Measurements from ENCODE around the gene PRR36. TPM values are rescaled to one million over a fixed set of nuclear protein-coding genes. Genes with fewer than 3 reads are reported as not detected.

The PRR36 gene
- total and polyA plus RNA-seq, 10 donors: 0.02 to 0.43 (median 0.09) TPM; not detected in 3

GRCh38 chr19:7865262-7865911 is 8.8 kb downstream of the PRR36 start:
- Histone ChIP-seq H3K4me3 (no peak overlapping the region), H3K4me1 (peaks cover 16 to 66% (median 42%) of the 10 kb centered on the region in 6 donors), H3K36me3 (peaks cover 0 to 22% (median 0%) of the 10 kb centered on the region in 6 donors), H3K27ac (no peak overlapping the region), H3K9me3 (no peaks in the 10 kb centered on the region), H3K27me3 (replicated peaks in 1 of 7) (peaks cover 2 to 96% (median 49%) of the 10 kb centered on the region in 7 donors)
- WGBS, 5 donors: 36 to 40% (median 39%) methylated on average over 10 of the region's 10 CpGs
- intact Hi-C loops (cut with DNase I; ENCODE audit: low total_unique reads): no loop called here
- TF ChIP-seq, protein P1, sequence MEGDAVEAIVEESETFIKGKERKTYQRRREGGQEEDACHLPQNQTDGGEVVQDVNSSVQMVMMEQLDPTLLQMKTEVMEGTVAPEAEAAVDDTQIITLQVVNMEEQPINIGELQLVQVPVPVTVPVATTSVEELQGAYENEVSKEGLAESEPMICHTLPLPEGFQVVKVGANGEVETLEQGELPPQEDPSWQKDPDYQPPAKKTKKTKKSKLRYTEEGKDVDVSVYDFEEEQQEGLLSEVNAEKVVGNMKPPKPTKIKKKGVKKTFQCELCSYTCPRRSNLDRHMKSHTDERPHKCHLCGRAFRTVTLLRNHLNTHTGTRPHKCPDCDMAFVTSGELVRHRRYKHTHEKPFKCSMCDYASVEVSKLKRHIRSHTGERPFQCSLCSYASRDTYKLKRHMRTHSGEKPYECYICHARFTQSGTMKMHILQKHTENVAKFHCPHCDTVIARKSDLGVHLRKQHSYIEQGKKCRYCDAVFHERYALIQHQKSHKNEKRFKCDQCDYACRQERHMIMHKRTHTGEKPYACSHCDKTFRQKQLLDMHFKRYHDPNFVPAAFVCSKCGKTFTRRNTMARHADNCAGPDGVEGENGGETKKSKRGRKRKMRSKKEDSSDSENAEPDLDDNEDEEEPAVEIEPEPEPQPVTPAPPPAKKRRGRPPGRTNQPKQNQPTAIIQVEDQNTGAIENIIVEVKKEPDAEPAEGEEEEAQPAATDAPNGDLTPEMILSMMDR (IDR thresholded peaks at IDR 0.05 in 8 of 11, conservative IDR thresholded peaks at IDR 0.05 in 3 of 11): no peak
- no peak for TF ChIP-seq POLR2A (IDR thresholded peaks at IDR 0.05)
- no peak for TF ChIP-seq POLR2AphosphoS5 (IDR thresholded peaks at IDR 0.05)
- no peak for DNase-seq

- H3K27ac ChIP-seq: no peak overlapping the region
- no peak for TF ChIP-seq POLR2AphosphoS5 (IDR thresholded peaks at IDR 0.05)
- TF ChIP-seq, protein P1 (IDR thresholded peaks at IDR 0.05 in 8 of 11, conservative IDR thresholded peaks at IDR 0.05 in 3 of 11): no peak
- no peak for TF ChIP-seq POLR2A (IDR thresholded peaks at IDR 0.05)
- H3K4me3 ChIP-seq: no peak overlapping the region
- no peaks in the 10 kb centered on the region for H3K9me3 ChIP-seq
- intact Hi-C loops (cut with DNase I; ENCODE audit: low total_unique reads): no loop called here
- no peak for DNase-seq
- peaks cover 16 to 62% (median 40%) of the 10 kb centered on the region in 6 donors for H3K4me1 ChIP-seq
- 46 to 64% (median 56%) methylated on average over 18 of the region's 18 CpGs for WGBS, 5 donors
- peaks cover 2 to 99% (median 52%) of the 10 kb centered on the region in 7 donors for H3K27me3 ChIP-seq (replicated peaks in 1 of 7)
- H3K36me3 ChIP-seq: peaks cover 0 to 29% (median 0%) of the 10 kb centered on the region in 6 donors
Observed at GRCh38 chr19:7864690-7865074, 9.5 kb downstream of the PRR36 start.

GRCh38 chr19:7863971-7864689 is 10.1 kb downstream of the PRR36 start:
- intact Hi-C loops (cut with DNase I; ENCODE audit: low total_unique reads): no loop called here
- DNase-seq: no peak
- no peak for TF ChIP-seq POLR2A (IDR thresholded peaks at IDR 0.05)
- TF ChIP-seq POLR2AphosphoS5 (IDR thresholded peaks at IDR 0.05): no peak
- TF ChIP-seq, protein P1 (IDR thresholded peaks at IDR 0.05 in 8 of 11, conservative IDR thresholded peaks at IDR 0.05 in 3 of 11): no peak
- peaks cover 2 to 100% (median 57%) of the 10 kb centered on the region in 7 donors for H3K27me3 ChIP-seq (replicated peaks in 1 of 7)
- no peak overlapping the region for H3K27ac ChIP-seq
- H3K36me3 ChIP-seq: peaks cover 0 to 34% (median 0%) of the 10 kb centered on the region in 6 donors
- H3K4me3 ChIP-seq: no peak overlapping the region
- no peaks in the 10 kb centered on the region for H3K9me3 ChIP-seq
- H3K4me1 ChIP-seq: peaks cover 16 to 56% (median 34%) of the 10 kb centered on the region in 6 donors
- 55 to 76% (median 67%) methylated on average over 19 to 21 of the region's 21 CpGs for WGBS, 5 donors
